HG03097 (cell line): ENCODE results near the gene MANSC1.
"Not testable (repeated sequence)": the region's sequence is repeated elsewhere in the genome, so short reads cannot be mapped to it uniquely, and the experiment has no call there.

Experiments used
- ATAC-seq: cut with Tn5 transposase; IDR thresholded peaks from one replicate; pipeline ENCODE4 v1.9.1; 2021; ENCODE audit not compliant: unreplicated experiment, low FRiP score

The MANSC1 gene

GRCh38 chr12:12365931-12366431 lies 15.9 kb upstream of the MANSC1 start:
- ATAC-seq: no peak

- no peak for ATAC-seq
These were observed 15.4 kb upstream of the MANSC1 start for GRCh38 chr12:12365446-12365802.

- no peak for ATAC-seq
These were observed 14.9 kb upstream of the MANSC1 start for GRCh38 chr12:12364787-12365445.

GRCh38 chr12:12358528-12358927 lies 8.5 kb upstream of the MANSC1 start:
- no peak for ATAC-seq

GRCh38 chr12:12357719-12358461 lies 7.8 kb upstream of the MANSC1 start:
- ATAC-seq: no peak

- ATAC-seq: peak; percentile 85
These were observed 7.1 kb upstream of the MANSC1 start, which contains the start of gene BORCS5 for GRCh38 chr12:12356896-12357718. Gene BORCS5 (plus strand): TSS chr12:12357078. CDS start chr12:12357452, 374 bp downstream.

- ATAC-seq: no peak
These were observed 6.4 kb upstream of the MANSC1 start for GRCh38 chr12:12356467-12356895.

GRCh38 chr12:12353807-12354206 lies 3.8 kb upstream of the MANSC1 start:
- no peak for ATAC-seq

- ATAC-seq: no peak
These were observed 3.2 kb upstream of the MANSC1 start for GRCh38 chr12:12353276-12353675.

GRCh38 chr12:12351468-12352185 lies 1.6 kb upstream of the MANSC1 start:
- ATAC-seq: not testable (repeated sequence)

- ATAC-seq: no peak
These were observed 924 bp upstream of the MANSC1 start for GRCh38 chr12:12350868-12351463.

- ATAC-seq: no peak
These were observed 11.4 kb downstream of the MANSC1 start for GRCh38 chr12:12338527-12339168.

GRCh38 chr12:12336511-12336910 lies 13.5 kb downstream of the MANSC1 start:
- ATAC-seq: no peak

- no peak for ATAC-seq
These were observed 14.0 kb downstream of the MANSC1 start for GRCh38 chr12:12336049-12336411.

GRCh38 chr12:12334367-12335040 lies 15.5 kb downstream of the MANSC1 start:
- no peak for ATAC-seq

- no peak for ATAC-seq
These were observed 16.4 kb downstream of the MANSC1 start for GRCh38 chr12:12333407-12334366.

- ATAC-seq: no peak
These were observed 18.1 kb downstream of the MANSC1 start for GRCh38 chr12:12331896-12332295.

- ATAC-seq: no peak
These were observed 18.7 kb downstream of the MANSC1 start for GRCh38 chr12:12331244-12331771.
